Measurements from ENCODE around the gene SLC26A9.
"Not testable (repeated sequence)": the region's sequence is repeated elsewhere in the genome, so short reads cannot be mapped to it uniquely, and the experiment has no call there.

- not testable (repeated sequence) for TF ChIP-seq CTCF (IDR thresholded peaks at IDR 0.05; ENCODE audit: insufficient read depth, low read length); REST (IDR thresholded peaks at IDR 0.05; ENCODE audit: insufficient replicate concordance, low read depth); POLR2AphosphoS5 (IDR thresholded peaks at IDR 0.05; ENCODE audit: low read depth); SPI1 (IDR thresholded peaks at IDR 0.05; ENCODE audit: borderline replicate concordance, low read depth)
Measured at GRCh38 chr1:205892175-205892574, 51.1 kb downstream of the SLC26A9 start.

Measured in HL-60 (cell line).